Suprapubic skin (tissue), 4 donors: ENCODE measurements around the gene GPN3.

Experiments
- CTCF ChIP-seq, 2 donors: fragments of 200-600 bp in 1 of 2; fragments of 450-650 bp in 1 of 2; sonication (generic) in 1 of 2; IDR thresholded peaks; one replicate each; pipeline ENCODE4 v1.5.1; 2016 to 2019; ENCODE audit warnings: antibody characterized with exemption in 2 of 2, mild to moderate bottlenecking in 1 of 2, moderate library complexity in 1 of 2
- POLR2A ChIP-seq, 2 donors: fragments of 450-650 bp; IDR thresholded peaks; one replicate each; pipeline ENCODE4 v1.6.1; 2017; ENCODE audit warnings: antibody characterized with exemption in 2 of 2, mild to moderate bottlenecking in 2 of 2, moderate library complexity in 2 of 2
- POLR2AphosphoS5 ChIP-seq, 3 donors: sonication (generic); formaldehyde crosslinking; IDR thresholded peaks; one replicate each; pipeline ENCODE4 v1.6.1; 2017; ENCODE audit warnings: antibody characterized with exemption in 3 of 3

- TF ChIP-seq POLR2AphosphoS5 (IDR thresholded peaks at IDR 0.05) (no peak), CTCF (IDR thresholded peaks at IDR 0.05) (no peak), POLR2A (IDR thresholded peaks at IDR 0.05) (no peak)
Measured at GRCh38 chr12:110451263-110451662, 16.8 kb downstream of the GPN3 start.
